GM19452 (cell line): ENCODE measurements around the gene SPEM3.

Experiments used
- ATAC-seq: cut with Tn5 transposase; IDR thresholded peaks from one replicate; pipeline ENCODE4 v1.9.1; 2021; ENCODE audit not compliant: unreplicated experiment

The SPEM3 gene

GRCh38 chr17:7428557-7428956 lies at the start of gene SPEM3:
Gene SPEM3, plus strand, starts transcription at chr17:7428857. Its CDS starts 46 bp downstream, at chr17:7428903.
- no peak for ATAC-seq

DNA sequence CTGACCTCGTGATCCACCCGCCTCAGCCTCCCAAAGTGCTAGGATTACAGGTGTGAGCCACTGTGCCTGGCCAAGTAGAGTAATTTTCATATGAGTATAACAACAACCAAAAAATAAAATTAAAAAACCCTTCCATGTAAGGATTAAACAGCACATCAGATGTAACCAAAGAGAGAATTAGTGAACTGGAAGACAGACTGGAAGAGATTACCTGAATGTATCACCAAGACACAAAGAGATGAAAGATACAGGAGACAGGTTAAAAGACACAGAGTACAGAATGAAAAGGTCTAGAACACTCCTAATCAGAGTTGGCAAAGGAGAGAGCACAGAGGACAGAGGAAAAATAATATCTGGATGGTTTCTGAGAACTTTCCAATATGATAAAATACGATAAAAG lies 49.5 kb upstream of the SPEM3 start:
- ATAC-seq = no peak

DNA sequence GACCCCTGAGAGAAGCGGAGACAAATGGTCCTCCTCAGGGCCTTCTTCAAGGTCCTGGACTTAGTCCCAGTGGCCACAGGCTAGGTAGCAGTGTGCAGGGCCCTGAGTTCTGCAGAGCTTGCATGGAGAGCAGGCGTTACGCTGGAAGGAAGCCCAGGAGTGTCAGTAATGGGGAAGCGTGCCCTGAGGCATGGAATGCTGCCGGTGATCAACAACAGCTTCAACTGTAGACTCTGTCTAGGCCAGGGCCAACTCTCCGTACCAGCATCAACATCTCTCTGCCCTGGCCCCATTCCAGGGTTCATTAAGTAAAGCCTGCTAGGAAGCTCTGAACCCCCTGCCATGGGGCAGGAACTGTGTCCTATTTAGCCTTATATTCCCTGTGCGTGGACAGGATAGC lies 48.3 kb upstream of the SPEM3 start:
- ATAC-seq = no peak

DNA sequence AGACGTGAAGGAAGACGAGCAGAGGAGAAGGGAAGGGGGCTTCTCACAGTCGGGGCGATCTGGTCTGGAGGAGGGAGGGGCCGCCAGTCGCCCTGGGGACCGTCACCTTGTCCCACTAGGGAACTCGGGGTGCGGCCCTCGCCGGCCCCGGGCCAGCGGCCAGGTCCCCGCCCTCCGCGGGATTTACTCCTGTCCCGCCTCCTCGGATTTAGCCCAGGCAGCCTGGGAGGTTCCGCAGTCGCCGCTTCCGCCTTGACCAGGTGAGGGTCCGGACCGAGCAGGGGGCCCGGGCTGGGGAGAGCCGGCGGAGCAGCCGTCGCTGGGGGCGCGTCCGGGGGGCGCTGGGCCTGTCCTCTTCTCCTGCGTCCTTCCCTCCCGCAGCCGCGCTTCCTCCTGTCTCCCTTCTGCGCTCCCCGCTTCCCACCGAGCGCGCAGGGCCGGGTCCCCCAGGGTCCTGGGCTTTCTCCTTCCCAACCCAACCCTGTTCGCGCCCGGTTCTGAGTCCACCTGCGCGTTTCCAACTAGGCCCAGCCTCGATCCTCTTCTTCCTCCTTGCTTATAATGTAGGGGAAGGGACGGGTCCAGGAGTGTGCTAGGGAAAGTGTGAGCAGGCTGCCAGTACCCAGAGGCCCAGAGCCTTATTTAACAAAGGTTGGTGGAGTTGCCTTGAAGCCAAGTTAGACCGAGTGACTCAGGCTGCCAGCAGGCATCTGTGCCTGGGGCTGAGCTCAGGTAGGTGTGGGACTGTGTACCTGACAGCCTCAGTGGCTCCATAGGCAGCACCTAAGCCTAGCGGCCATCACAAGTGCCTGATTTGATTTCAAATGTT lies 47.6 kb upstream of the SPEM3 start, which contains the start of gene TNK1:
TNK1 (plus strand) TSS at position 235 of the 829 bp plus-strand sequence. CDS start 1,838 bp downstream, outside the sequence.
- no peak for ATAC-seq

- ATAC-seq = no peak
These were observed 45.8 kb upstream of the SPEM3 start for GRCh38 chr17:7382901-7383300.

DNA sequence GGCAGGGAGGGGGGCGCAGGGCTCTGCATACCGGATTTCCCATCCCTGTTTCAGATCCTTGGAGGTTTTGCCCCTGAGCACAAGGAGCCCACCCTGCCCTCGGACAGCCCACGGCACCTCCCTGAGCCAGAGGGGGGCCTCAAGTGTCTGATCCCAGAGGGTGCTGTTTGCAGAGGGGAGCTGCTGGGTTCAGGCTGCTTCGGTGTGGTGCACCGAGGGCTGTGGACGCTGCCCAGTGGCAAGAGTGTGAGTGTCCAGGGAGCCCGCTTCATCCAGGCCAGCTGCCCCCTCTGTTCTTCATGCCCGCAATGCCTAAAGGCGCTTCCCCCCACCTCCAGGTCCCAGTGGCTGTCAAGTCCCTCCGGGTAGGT lies 45.3 kb upstream of the SPEM3 start:
- no peak for ATAC-seq

DNA sequence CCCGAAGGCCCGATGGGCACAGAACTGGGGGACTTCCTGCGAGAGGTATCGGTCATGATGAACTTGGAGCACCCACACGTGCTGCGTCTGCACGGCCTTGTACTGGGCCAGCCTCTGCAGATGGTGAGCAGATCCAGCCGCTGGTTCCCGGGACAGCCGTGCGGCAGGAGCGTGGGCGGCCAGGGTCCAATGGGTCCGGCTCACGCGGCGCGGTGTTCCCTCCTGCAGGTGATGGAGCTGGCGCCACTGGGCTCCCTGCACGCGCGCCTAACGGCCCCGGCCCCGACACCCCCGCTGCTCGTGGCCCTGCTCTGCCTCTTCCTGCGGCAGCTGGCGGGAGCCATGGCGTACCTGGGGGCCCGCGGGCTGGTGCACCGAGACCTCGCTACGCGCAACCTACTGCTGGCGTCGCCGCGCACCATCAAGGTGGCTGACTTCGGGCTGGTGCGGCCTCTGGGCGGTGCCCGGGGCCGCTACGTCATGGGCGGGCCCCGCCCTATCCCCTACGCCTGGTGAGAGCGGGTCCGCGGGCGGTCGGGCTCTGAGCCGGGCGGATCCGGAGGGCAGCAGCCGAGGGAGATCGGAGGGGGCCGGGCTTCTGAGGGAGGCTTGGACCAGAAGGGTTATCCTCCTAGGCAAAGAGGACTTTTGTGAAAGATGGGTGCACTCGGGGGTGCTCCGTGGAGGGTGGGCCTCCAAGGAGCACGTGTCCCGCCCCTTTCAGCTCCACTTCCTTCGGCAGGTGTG lies 44.7 kb upstream of the SPEM3 start:
- ATAC-seq = no peak

DNA sequence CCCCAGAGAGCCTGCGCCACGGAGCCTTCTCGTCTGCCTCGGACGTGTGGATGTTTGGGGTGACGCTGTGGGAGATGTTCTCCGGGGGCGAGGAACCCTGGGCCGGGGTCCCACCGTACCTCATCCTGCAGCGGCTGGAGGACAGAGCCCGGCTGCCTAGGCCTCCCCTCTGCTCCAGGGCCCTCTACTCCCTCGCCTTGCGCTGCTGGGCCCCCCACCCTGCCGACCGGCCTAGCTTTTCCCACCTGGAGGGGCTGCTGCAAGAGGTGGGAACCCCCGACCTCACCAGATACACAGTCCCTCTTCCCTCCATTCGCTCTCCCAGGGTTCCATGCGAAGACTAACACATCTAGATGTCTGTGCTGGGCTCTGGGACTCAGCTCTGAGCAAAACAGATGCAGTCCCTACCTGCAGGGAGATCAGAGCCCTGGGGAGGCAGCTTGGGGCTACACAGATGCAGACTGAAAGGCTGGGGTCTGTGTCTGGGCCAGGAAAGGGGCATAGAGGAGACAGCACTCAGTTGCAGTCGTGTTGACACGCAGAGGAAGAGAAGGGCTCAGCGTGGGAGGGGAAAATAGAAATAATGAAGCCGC lies 44.1 kb upstream of the SPEM3 start:
- ATAC-seq = no peak

- no peak for ATAC-seq
These were observed 39.8 kb upstream of the SPEM3 start for GRCh38 chr17:7388856-7389255.

GRCh38 chr17:7389924-7390910 lies 38.4 kb upstream of the SPEM3 start:
- no peak for ATAC-seq

GRCh38 chr17:7391307-7391706 lies 37.4 kb upstream of the SPEM3 start:
- no peak for ATAC-seq

DNA sequence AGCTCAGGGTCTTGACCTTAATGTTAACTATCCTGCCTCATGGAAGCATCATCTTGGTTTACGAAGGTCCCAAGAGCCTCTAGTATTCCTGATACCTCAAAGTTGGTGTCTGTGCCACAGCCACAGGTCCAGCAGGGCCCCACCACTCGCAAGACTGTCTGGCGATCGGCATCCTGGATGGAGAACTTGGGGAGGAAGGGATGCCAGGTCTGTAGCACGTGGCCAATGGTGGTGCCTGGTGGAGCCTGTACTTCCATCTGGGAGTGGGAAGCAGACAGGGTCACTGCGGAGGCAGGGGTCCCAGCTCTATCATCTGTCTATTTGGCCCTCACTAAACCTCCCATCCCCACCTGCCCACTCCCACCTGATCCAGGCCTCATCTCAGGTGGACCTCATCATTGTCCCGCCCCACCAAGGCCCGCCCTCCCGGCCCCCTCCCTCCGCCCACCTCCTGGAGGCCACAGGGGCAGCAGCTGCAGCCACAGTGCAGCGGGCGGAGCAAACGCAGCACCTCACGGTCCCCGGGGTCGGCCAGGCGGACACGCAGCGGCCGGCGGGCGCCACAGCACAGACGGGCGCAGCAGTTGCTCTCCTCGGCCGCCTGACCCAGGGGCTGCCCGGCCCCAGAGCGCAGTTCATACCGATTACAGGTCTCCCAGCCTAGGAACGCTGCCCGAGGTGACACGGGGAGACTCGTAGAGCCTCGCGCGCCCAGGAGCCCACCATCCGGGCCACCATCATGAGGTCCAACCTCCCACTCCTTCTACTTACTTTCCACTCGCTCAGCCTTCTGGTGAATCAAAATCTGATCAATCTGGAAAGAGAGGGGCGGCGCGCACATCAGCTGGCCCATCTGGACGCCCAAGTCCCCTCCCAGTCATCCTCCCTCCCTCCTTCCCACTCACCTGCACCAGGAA lies 35.7 kb upstream of the SPEM3 start:
- ATAC-seq = no peak

GRCh38 chr17:7393613-7394451 lies 34.8 kb upstream of the SPEM3 start:
- peak; percentile 46 for ATAC-seq

GRCh38 chr17:7394452-7395191 lies 34.0 kb upstream of the SPEM3 start, which contains the start of gene PLSCR3:
Gene PLSCR3, minus strand, starts transcription at chr17:7394525. Its CDS starts 415 bp downstream, at chr17:7394110.
- peak; percentile 73 for ATAC-seq

- no peak for ATAC-seq
These were observed 32.5 kb upstream of the SPEM3 start for GRCh38 chr17:7396147-7396546.

DNA sequence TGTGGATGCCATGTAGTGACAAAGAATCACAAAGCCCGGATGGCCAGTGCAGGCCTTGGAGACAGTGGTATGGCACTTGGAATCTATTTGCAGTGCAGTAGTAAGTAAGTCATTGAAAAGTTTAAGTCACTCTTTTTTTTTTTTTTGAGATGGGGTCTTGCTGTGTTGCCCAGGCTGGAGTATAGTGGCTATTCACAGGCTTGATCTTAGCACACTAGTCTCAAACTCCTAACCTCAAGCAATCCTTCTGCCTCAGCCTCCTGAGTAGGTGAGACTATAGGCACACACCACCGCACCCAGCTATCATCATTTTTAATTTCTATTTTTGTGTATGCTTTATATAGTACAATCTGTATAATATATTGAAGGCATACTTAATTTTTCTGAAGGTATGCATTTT lies 30.0 kb upstream of the SPEM3 start:
- ATAC-seq = no peak

GRCh38 chr17:7403043-7403726 lies 25.5 kb upstream of the SPEM3 start:
- no peak for ATAC-seq

DNA sequence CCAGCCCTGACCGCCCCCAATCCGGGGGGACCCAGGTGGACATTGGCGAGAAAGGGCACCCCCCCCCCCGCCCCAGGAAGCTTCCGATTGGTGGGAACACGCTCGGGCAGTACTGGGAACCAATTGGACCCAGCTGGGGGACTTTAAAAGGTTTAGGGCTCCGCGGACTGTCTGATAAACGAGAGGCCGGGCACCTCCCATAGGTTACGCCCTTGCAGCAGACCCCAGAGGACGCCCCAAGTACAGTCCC lies 25.0 kb upstream of the SPEM3 start:
- no peak for ATAC-seq
